Islet precursor cell (in vitro differentiated cells): ENCODE measurements around the gene RALBP1.

Source experiments
- DNase-seq: peaks from one replicate; pipeline ENCODE4 v3.0.0-alpha.2; 2018

RALBP1 gene

GRCh38 chr18:9513971-9514512 is 38.7 kb downstream of the RALBP1 start:
- DNase-seq = no peak

GRCh38 chr18:9516437-9517064 is 41.2 kb downstream of the RALBP1 start:
- DNase-seq = no peak

- DNase-seq = no peak
Observed at GRCh38 chr18:9517869-9518268, 42.6 kb downstream of the RALBP1 start.

GRCh38 chr18:9519399-9519798 is 44.1 kb downstream of the RALBP1 start:
- no peak for DNase-seq

- no peak for DNase-seq
Observed at GRCh38 chr18:9520666-9521065, 45.4 kb downstream of the RALBP1 start.

GRCh38 chr18:9521770-9522169 is 46.5 kb downstream of the RALBP1 start:
- DNase-seq = no peak

- DNase-seq = no peak
Observed at GRCh38 chr18:9522952-9523351, 47.6 kb downstream of the RALBP1 start.

- no peak for DNase-seq
Observed at GRCh38 chr18:9526458-9526857, 51.1 kb downstream of the RALBP1 start.

- DNase-seq = no peak
Observed at GRCh38 chr18:9530226-9531009, 55.1 kb downstream of the RALBP1 start.

- DNase-seq = peak; percentile 80
Observed at GRCh38 chr18:9531791-9532410, 56.6 kb downstream of the RALBP1 start.

- no peak for DNase-seq
Observed at GRCh38 chr18:9534844-9535243, 59.5 kb downstream of the RALBP1 start.

GRCh38 chr18:9535430-9535991 is 60.2 kb downstream of the RALBP1 start:
- no peak for DNase-seq

- DNase-seq = peak; percentile 62
Observed at GRCh38 chr18:9536354-9537152, 61.2 kb downstream of the RALBP1 start.

- DNase-seq = no peak
Observed at GRCh38 chr18:9537677-9538076, 62.4 kb downstream of the RALBP1 start.

GRCh38 chr18:9539283-9539682 is 64.0 kb downstream of the RALBP1 start:
- DNase-seq = no peak

GRCh38 chr18:9539938-9540337 is 64.6 kb downstream of the RALBP1 start:
- DNase-seq = no peak

GRCh38 chr18:9542924-9543323 is 67.6 kb downstream of the RALBP1 start:
- no peak for DNase-seq

- no peak for DNase-seq
Observed at GRCh38 chr18:9545029-9545428, 69.7 kb downstream of the RALBP1 start.

- no peak for DNase-seq
Observed at GRCh38 chr18:9546468-9546867, 71.2 kb downstream of the RALBP1 start.

GRCh38 chr18:9547782-9548181 is 72.5 kb downstream of the RALBP1 start:
- DNase-seq = no peak

GRCh38 chr18:9549405-9549804 is 74.1 kb downstream of the RALBP1 start:
- DNase-seq = no peak

- DNase-seq = no peak
Observed at GRCh38 chr18:9550429-9550828, 75.1 kb downstream of the RALBP1 start.

GRCh38 chr18:9552191-9552590 is 76.9 kb downstream of the RALBP1 start:
- no peak for DNase-seq
